Activated CD8-positive, alpha-beta memory T cell treated with anti-CD3 and anti-CD28 coated beads, Interleukin-2, amount 10 ng/mL, durations not matched to agents 7 days and 5 days (primary cell): ENCODE data around the gene NLRC3. TPM values are rescaled to one million over a fixed set of nuclear protein-coding genes. Genes with fewer than 3 reads are reported as not detected.

Experiments
- ATAC-seq: fragments of 150-1000 bp; cut with Tn5 transposase; one replicate; pipeline ENCODE4 v1.10.0; 2021; ENCODE audit warnings: moderate library complexity
- CTCF ChIA-PET: fragments of 350-600 bp; sonication (Branson Sonifier 250); formaldehyde crosslinking; loops from one replicate; lab custom pipeline; 2021; ENCODE audit warnings: antibody characterized with exemption; lab: Charles Lee
- DNase-seq: peaks from one replicate; pipeline ENCODE4 v3.0.0-alpha.2; 2020
- H3K27ac Mint-ChIP-seq: one replicate; pipeline ENCODE4 v1.8.0; 2021; ENCODE audit warnings: mild to moderate bottlenecking, mixed read lengths
- H3K27me3 Mint-ChIP-seq: one replicate; pipeline ENCODE4 v1.8.0; 2021; ENCODE audit warnings: mixed read lengths
- H3K36me3 Mint-ChIP-seq: one replicate; pipeline ENCODE4 v1.8.0; 2021; ENCODE audit warnings: mild to moderate bottlenecking, mixed read lengths
- H3K4me1 Mint-ChIP-seq: one replicate; pipeline ENCODE4 v1.8.0; 2021; ENCODE audit warnings: mixed read lengths
- H3K4me3 Mint-ChIP-seq: one replicate; pipeline ENCODE4 v1.8.0; 2021; ENCODE audit warnings: mild to moderate bottlenecking, moderate library complexity, mixed read lengths
- H3K9me3 Mint-ChIP-seq: one replicate; pipeline ENCODE4 v1.8.0; 2022; ENCODE audit warnings: low read depth, mixed read lengths
- total RNA-seq, 2 experiments: library from RNA; stranded (reverse); gene quantifications; one replicate each; pipeline ENCODE4 v1.2.3, GENCODE V29; 2021

NLRC3 gene
- total RNA-seq, 2 experiments from 2014 or later: 77.2 to 116 TPM

DNA sequence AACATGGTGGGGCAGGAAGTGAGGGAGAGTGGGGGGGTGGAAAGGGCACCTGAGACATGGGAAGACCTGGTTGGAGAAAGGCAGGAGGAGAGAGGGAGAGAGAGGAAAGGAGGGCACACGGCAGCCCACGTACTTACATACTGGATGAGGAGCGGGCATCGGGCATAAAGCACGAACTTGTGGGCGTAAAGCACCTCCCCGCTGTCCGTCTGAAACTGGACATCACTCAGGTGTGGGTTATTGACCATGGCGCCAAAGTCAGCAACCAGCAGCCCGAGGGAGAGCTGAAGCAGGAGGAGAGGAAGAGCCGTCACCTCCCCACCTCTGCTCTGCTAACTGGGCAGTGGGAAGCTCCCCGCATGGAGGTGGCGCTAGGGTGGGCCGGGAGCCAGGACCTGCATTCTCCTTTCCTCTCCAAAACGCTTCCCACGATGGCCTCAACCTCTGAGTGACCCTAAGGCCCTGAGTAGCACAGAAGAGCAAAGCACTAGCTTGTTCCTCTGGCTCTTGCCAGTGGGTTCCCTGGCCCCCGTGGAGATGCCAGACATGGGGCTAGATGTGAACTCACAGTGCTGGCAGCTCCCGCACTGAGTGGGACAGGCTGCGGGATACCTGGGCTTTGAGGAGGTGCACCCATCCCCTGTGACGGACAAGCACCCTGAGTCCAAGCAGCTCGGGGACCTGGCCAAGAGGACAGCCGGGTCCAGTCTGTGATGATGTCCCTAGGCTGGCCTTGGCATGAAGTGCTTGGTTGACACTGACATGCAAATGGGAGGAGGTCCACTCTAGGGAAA is 17.3 kb upstream of the NLRC3 start:
- CTCF ChIA-PET: no interaction called here
- no peak overlapping the region for H3K27ac Mint-ChIP-seq
- no peaks in the 10 kb centered on the region for H3K27me3 Mint-ChIP-seq
- ATAC-seq (no peak), DNase-seq (no peak)
- peaks cover 6% of the 10 kb centered on the region for H3K4me1 Mint-ChIP-seq
- no peak overlapping the region for H3K4me3 Mint-ChIP-seq
- peaks cover 14% of the 10 kb centered on the region for H3K36me3 Mint-ChIP-seq
- no peaks in the 10 kb centered on the region for H3K9me3 Mint-ChIP-seq

DNA sequence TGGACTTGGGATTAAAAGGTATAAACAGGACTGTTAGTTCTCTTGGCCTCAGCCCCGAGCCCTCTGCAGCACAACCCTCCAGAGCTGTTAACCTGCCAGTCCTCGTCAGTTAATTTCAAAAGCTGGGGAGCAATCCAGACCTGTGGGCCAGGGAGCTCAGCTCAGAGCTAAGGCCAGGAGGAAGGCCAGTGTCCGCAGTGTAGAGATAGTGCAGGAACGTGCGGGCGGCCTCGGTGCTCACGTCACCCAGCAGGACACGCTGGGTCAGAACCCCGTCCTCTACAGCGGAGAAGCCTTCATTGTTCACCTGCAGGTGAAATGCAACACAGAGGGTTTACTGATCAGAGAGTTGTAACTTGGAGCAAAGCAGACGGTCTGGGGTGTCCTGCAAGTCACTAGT is 15.4 kb upstream of the NLRC3 start:
- DNase-seq (no peak), ATAC-seq (no peak)
- Mint-ChIP-seq H3K9me3 (no peaks in the 10 kb centered on the region), H3K36me3 (peaks cover 9% of the 10 kb centered on the region), H3K4me1 (peaks cover 4% of the 10 kb centered on the region), H3K4me3 (no peak overlapping the region), H3K27me3 (no peaks in the 10 kb centered on the region), H3K27ac (no peak overlapping the region)
- CTCF ChIA-PET: no interaction called here

DNA sequence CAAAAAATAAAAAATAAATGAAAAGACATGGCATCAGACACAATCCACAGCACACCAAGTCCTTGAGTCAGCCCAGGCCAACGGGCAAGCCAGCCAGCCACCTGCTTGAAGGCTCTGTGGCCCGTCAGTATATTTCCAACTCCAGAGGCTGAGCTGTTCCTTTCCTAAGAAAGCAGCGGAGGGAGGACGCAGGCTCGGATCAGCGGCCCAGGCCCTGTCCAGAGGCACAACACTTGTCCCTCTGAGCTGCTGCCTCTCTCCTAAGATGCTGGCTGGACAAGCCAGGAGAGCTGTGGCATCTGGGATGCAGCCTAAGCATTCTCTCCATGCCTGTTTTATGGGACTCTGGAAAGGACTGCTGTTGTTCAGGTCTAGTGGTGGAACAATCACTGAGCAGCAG is 14.8 kb upstream of the NLRC3 start:
- H3K9me3 Mint-ChIP-seq: no peaks in the 10 kb centered on the region
- CTCF ChIA-PET: no interaction called here
- DNase-seq: no peak
- H3K4me1 Mint-ChIP-seq: peaks cover 4% of the 10 kb centered on the region
- H3K36me3 Mint-ChIP-seq: peaks cover 9% of the 10 kb centered on the region
- ATAC-seq: no peak
- H3K27me3 Mint-ChIP-seq: no peaks in the 10 kb centered on the region
- no peak overlapping the region for H3K27ac Mint-ChIP-seq
- no peak overlapping the region for H3K4me3 Mint-ChIP-seq

DNA sequence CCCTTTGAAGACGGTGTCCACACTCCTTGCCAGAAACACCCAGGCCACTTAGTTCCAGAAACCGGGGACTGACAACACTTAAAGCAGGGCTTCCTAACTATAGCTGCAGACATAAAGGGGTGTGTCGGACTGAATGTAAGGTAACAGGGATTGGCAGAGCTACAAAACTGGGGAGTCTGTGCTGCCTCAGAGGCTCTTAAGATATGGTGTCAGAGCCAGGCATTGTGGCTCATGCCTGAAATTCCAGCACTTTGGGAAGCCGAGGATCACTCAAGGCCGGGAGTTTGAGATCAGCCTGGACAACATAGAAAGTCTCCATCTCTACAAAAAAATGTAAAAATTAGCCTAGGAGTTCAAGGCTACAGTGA is 14.2 kb upstream of the NLRC3 start:
- CTCF ChIA-PET: no interaction called here

DNA sequence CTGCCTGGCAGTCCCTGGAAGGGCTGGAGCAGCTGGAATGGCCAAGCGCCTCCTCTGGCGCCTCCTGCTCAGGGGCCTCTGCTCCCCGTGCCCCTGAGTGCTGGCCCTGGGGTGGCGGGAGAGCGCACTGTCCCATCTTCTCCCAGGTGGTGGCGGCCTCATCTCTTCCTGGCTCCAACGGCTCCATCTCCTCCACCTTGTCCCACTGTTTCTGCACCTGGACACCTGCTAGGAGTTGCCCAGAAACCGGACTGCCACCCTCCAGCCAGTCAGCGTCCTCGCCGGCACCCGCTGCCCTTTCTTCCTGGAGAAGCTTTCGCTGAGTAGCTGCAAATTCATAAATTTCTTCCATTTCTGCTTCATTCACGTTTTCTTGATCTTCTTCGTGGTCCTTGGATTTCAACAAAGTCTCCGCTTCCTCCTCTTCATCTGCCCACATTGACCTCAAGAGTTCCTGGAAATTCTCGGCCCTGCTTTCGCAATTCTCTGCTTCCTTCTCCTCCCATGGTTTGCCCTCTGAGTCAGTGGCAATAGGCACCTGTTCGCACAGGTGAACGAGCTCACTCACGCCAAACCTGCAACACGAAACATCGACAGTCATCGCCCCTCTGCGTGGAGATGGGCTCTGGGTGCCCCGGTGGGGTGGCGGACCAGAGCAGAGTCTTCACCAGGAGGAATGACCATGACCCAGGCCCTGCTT is 13.7 kb upstream of the NLRC3 start:
- Mint-ChIP-seq H3K9me3 (no peaks in the 10 kb centered on the region), H3K4me3 (no peak overlapping the region), H3K27me3 (no peaks in the 10 kb centered on the region), H3K4me1 (peaks cover 3% of the 10 kb centered on the region), H3K36me3 (peaks cover 12% of the 10 kb centered on the region), H3K27ac (no peak overlapping the region)
- no peak for DNase-seq
- ATAC-seq: no peak
- CTCF ChIA-PET: interaction anchor here (0.7 kb wide), 1 partner anchor 23 kb away, joined by 3 read pairs; no protein-coding TSS in a partner anchor

More for the DNA sequence above, 14.2 kb upstream of the NLRC3 start:
- DNase-seq (no peak), ATAC-seq (no peak)
- peaks cover 9% of the 10 kb centered on the region for H3K36me3 Mint-ChIP-seq
- H3K4me3 Mint-ChIP-seq: no peak overlapping the region
- H3K9me3 Mint-ChIP-seq: no peaks in the 10 kb centered on the region
- H3K4me1 Mint-ChIP-seq: peaks cover under 1% of the 10 kb centered on the region
- no peaks in the 10 kb centered on the region for H3K27me3 Mint-ChIP-seq
- no peak overlapping the region for H3K27ac Mint-ChIP-seq

DNA sequence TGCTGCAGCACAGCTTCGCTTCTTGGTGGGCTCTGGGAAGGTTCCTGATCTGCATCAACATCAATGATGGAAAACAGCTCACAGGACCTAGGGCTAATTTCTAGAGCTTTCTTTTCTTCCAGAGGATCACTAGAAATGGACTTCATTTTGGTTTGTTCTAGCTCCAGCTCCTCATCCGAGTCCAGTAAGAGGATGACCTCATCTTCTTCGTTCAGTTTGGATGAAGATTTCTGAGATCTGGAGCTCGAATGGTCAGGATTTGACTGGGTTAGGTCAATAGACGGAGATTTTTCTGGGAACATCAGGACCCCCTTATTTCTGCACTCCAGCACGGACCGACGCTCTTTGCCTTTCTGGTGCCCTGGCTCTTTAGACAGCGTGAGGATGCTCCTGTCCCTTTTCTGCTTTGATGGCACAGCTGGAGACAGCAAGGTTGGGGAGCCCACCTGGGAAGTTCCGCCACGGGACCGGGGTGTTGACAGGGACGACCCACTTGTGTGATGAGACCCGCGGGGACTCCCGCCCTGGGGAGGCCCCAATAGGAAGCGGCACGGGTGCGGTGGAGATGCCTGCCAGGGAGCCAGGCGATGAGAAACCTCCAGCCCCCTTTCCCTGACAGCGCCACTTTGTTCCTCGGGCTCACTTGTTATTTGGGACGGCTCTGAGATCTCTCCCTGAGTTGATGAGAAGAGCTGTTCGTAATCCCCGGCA is 12.9 kb upstream of the NLRC3 start:
- DNase-seq: no peak
- no peak overlapping the region for H3K4me3 Mint-ChIP-seq
- CTCF ChIA-PET: interaction anchor here (0.7 kb wide), 1 partner anchor 23 kb away, joined by 3 read pairs; no protein-coding TSS in a partner anchor
- H3K36me3 Mint-ChIP-seq: peaks cover 14% of the 10 kb centered on the region
- no peaks in the 10 kb centered on the region for H3K9me3 Mint-ChIP-seq
- ATAC-seq: no peak
- peaks cover 9% of the 10 kb centered on the region for H3K4me1 Mint-ChIP-seq
- no peaks in the 10 kb centered on the region for H3K27me3 Mint-ChIP-seq
- no peak overlapping the region for H3K27ac Mint-ChIP-seq

DNA sequence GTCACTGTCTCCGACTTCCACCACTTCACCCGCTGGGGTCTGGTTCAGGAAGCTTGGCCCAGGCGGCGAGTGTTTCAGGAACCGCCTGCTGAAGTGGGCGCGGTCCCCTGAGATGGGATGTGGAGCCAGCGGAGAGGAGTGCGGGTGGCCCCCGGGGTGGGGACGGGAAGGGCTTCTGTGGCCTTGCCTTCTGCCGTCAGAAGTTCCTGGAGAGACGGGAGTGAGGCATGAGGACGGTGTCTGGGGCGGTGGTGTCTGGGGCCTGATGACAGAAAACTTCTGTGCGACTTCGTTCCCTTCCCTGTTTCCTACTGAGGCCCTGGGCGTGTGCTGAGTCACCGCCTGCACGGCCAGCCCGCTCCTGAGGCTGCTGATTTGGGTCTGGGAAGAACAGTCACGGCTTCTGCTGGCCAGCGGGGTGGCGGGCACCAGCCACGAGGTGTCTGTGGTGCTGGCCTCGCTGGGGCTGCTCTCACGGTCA is 12.3 kb upstream of the NLRC3 start:
- H3K27me3 Mint-ChIP-seq: no peaks in the 10 kb centered on the region
- peaks cover 18% of the 10 kb centered on the region for H3K36me3 Mint-ChIP-seq
- peaks cover 14% of the 10 kb centered on the region for H3K4me1 Mint-ChIP-seq
- H3K27ac Mint-ChIP-seq: no peak overlapping the region
- no peak for DNase-seq
- no peaks in the 10 kb centered on the region for H3K9me3 Mint-ChIP-seq
- no peak for ATAC-seq
- no peak overlapping the region for H3K4me3 Mint-ChIP-seq
- CTCF ChIA-PET: no interaction called here

DNA sequence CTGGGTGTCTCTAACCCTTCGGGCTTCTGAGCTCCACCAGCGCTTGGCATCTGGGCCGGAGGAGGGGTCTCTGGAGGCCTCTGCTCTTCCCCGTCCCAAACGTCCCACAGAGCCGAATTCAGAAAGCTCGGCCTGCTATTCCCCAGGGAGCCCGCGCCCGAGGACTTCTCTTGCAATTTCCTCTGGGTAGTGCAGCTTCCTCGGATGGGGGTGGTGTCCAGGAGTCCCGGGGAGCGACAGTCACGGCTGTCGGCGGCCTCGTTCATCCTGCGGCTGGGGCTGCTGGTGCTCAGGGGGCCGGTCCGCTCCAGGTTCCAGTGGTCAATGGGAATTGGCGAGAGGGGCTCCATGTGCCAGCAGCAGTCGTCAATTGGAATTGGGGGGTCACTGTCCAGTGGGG is 11.8 kb upstream of the NLRC3 start:
- no peak for ATAC-seq
- DNase-seq: no peak
- peaks cover 16% of the 10 kb centered on the region for H3K4me1 Mint-ChIP-seq
- peaks cover 22% of the 10 kb centered on the region for H3K36me3 Mint-ChIP-seq
- CTCF ChIA-PET: no interaction called here
- H3K4me3 Mint-ChIP-seq: no peak overlapping the region
- no peaks in the 10 kb centered on the region for H3K9me3 Mint-ChIP-seq
- H3K27me3 Mint-ChIP-seq: no peaks in the 10 kb centered on the region
- no peak overlapping the region for H3K27ac Mint-ChIP-seq

DNA sequence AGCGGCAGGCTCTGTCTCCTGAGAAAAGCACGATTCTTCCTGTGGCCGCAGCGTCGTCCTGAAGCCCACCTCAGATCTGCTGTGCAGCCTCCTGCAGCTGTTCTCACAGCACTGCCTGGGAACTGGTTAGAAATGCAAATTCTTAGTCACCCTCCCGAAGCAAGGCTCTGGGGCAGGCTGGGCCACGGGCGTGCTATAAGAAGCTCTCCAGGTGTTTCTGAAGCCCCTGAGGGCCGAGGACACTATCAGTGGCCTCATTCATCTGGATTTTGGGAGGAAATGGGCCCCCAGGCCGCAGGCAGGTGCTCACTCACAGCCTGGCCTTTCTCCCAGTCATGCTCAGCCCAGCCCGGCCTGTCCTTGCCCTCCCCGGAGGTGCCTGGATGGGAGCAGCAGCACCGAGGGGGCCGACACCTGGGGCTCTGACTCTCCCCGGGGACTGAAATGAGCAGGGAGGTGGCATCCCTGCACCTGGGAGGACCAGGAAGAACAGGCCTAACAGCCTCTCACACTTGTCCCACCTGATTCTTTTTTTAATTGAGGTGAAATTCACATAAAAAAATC is 10.4 kb upstream of the NLRC3 start:
- Mint-ChIP-seq H3K36me3 (peaks cover 30% of the 10 kb centered on the region), H3K9me3 (no peaks in the 10 kb centered on the region), H3K4me3 (no peak overlapping the region), H3K27me3 (no peaks in the 10 kb centered on the region), H3K27ac (no peak overlapping the region), H3K4me1 (peaks cover 16% of the 10 kb centered on the region)
- CTCF ChIA-PET: interaction anchor here (1.4 kb wide), 1 partner anchor 11 kb away, joined by 4 read pairs; no protein-coding TSS in a partner anchor
- DNase-seq: no peak
- ATAC-seq: no peak

DNA sequence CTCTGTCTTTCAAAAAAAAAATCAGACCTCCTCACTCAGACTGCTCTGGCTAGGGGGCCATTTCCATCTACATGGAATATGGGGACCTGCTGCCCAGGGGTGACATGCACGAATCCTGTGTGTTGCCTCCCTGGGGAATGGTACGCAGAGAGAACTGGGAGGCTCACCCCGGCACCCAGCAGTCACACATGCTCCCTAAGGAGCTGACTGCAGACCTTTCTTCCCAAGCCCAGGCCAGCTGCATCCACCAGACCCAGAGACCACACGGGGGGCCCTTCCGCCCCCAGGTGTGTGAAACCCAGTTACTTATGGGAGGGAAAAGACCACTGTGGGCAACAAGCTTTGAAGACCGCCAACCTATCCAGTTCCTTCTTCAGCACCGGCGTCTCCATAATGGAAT is 7.2 kb upstream of the NLRC3 start:
- Mint-ChIP-seq H3K4me1 (peaks cover 28% of the 10 kb centered on the region), H3K4me3 (no peak overlapping the region), H3K9me3 (no peaks in the 10 kb centered on the region), H3K27me3 (no peaks in the 10 kb centered on the region), H3K36me3 (peaks cover 24% of the 10 kb centered on the region), H3K27ac (no peak overlapping the region)
- ATAC-seq (no peak), DNase-seq (no peak)
- CTCF ChIA-PET: interaction anchor here (0.8 kb wide), 1 partner anchor 42 kb away, joined by 4 read pairs; no protein-coding TSS in a partner anchor

DNA sequence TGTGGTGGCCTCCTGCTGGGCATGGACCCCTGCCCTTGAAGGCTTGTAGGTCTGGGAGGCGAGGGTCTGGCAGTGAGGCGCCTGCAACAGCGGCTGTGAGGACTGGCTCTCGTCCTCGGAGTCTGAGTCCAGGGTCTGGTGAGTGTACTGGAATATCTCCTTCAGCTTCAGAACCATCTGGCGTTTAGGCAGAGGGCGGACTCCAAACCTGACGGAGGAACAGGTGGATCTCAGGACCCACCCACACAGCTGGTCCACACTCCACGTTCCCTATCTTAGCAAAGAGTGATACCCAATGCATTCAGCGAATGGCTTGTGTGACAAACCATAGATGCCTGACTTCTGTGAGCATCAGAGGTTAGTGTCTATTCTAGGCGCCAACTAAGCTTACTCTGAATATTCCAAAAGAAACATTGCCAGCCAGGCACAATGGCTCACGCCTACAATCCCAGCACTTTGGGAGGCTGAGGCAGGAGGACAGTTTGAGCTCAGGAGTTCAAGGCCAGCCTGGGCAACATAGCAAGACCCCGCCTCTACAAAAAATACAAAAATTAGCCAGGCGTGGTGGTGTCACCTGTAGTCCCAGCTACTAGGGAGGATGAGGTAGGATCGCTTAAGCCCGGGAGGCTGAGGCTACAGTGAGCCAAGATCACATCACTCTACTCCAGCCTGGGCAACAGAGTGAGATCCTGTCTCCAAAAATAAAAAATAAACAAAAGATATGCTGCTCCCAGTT is 6.3 kb upstream of the NLRC3 start:
- Mint-ChIP-seq H3K9me3 (no peaks in the 10 kb centered on the region), H3K27me3 (no peaks in the 10 kb centered on the region), H3K4me1 (peaks cover 36% of the 10 kb centered on the region), H3K36me3 (peaks cover 24% of the 10 kb centered on the region), H3K4me3 (no peak overlapping the region), H3K27ac (no peak overlapping the region)
- CTCF ChIA-PET: no interaction called here
- ATAC-seq (no peak), DNase-seq (no peak)

DNA sequence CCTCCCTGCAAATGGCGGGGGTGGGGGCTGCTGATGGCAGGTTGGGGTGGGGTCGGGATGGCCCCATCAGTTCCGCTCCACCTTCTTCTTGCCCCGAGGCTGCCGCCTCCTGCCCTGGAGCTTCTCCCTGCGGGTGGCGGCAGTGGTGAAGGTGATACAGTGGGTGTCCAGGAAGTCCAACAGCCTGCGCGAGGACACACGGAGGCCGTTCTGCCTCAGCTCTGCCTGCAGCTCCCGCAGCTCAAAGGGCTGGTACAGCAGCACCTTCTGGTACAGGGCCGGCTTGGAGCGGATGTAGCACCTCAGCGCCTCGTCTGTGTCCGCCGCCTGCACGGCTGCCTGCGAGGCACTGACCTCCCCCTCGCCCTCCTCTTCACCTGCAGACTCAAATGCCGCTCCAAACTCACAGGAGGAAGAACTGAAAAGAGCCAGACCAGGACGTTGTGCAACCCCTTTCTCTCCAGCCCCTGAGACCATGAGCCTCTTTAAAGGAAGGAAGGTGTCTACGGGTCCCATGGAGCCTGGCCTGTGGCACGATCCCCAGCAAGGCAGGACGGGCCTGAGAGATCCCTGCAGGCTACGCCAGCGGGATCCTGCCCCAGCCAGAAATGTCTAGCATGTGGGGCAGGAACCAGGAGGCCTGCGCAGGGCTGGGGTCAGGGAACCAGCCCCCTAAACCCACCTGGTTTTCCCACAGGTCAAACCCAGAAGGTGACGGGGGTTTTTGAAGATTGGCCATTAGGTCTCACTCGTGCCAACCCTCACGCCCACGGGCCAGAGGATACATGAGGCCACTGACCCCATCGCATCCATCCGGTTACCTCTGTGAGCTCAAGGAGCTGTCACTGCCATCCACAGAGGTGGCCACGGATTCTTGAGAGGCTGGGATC is 5.3 kb upstream of the NLRC3 start:
- peaks cover 24% of the 10 kb centered on the region for H3K36me3 Mint-ChIP-seq
- no peaks in the 10 kb centered on the region for H3K27me3 Mint-ChIP-seq
- no peaks in the 10 kb centered on the region for H3K9me3 Mint-ChIP-seq
- H3K4me1 Mint-ChIP-seq: peaks cover 41% of the 10 kb centered on the region
- no peak overlapping the region for H3K4me3 Mint-ChIP-seq
- CTCF ChIA-PET: no interaction called here
- ATAC-seq: no peak
- DNase-seq: no peak
- no peak overlapping the region for H3K27ac Mint-ChIP-seq
